Lower lobe of right lung (tissue), 2 donors: ENCODE results near the gene CFAP46. TPM values are rescaled to one million over a fixed set of nuclear protein-coding genes. Genes with fewer than 3 reads are reported as not detected.

Source experiments
- ATAC-seq, 2 donors: fragments of 200-7000 bp; cut with Tn5 transposase; one replicate each; pipeline ENCODE4 v1.9.1; 2020 to 2022; ENCODE audit warnings: mild to moderate bottlenecking in 2 of 2, moderate library complexity in 2 of 2
- DNase-seq: peaks from one replicate; pipeline ENCODE4 v3.0.0-alpha.2; 2020
- H3K27ac ChIP-seq: fragments of 200-600 bp; one replicate; pipeline ENCODE4 v1.8.0; 2022
- H3K27me3 ChIP-seq: fragments of 200-600 bp; one replicate; pipeline ENCODE4 v1.8.0; 2022; ENCODE audit warnings: low read depth
- H3K36me3 ChIP-seq: fragments of 200-600 bp; one replicate; pipeline ENCODE4 v1.8.0; 2022; ENCODE audit warnings: mild to moderate bottlenecking
- H3K4me1 ChIP-seq: fragments of 200-600 bp; one replicate; pipeline ENCODE4 v1.8.0; 2022
- H3K4me3 ChIP-seq: fragments of 200-600 bp; one replicate; pipeline ENCODE4 v1.8.0; 2022; ENCODE audit warnings: mild to moderate bottlenecking
- H3K9me3 ChIP-seq: fragments of 200-600 bp; one replicate; pipeline ENCODE4 v1.8.0; 2022
- intact Hi-C: fragments of 100-400 bp; cut with DNase I; formaldehyde crosslinking; loops from one replicate; pipeline ENCODE4 v1.11.0; 2022
- total RNA-seq: library from RNA; stranded (reverse); fragmentation: NEBNext Ultra II Directional; extraction: Animal tissue kit (Norgen Biotek cat#: 25700); gene quantifications from one replicate; pipeline ENCODE4 v1.2.1, GENCODE V29; 2021
- TF ChIP-seq, protein P1 (sequence below): fragments of 200-600 bp; IDR thresholded peaks from one replicate; pipeline ENCODE4 v1.8.0; 2022; ENCODE audit warnings: antibody characterized with exemption, mild to moderate bottlenecking
- donor health status: DM: no; HTN: yes; CAD: no; lungs with severe emphysema.

Gene CFAP46
- total RNA-seq, 1 donor from 2014 or later: 9.0 TPM

GRCh38 chr10:132928261-132928660, 14.1 kb downstream of the CFAP46 start:
- H3K27ac ChIP-seq: no peak overlapping the region
- intact Hi-C loops: no loop called here
- TF ChIP-seq, protein P1, sequence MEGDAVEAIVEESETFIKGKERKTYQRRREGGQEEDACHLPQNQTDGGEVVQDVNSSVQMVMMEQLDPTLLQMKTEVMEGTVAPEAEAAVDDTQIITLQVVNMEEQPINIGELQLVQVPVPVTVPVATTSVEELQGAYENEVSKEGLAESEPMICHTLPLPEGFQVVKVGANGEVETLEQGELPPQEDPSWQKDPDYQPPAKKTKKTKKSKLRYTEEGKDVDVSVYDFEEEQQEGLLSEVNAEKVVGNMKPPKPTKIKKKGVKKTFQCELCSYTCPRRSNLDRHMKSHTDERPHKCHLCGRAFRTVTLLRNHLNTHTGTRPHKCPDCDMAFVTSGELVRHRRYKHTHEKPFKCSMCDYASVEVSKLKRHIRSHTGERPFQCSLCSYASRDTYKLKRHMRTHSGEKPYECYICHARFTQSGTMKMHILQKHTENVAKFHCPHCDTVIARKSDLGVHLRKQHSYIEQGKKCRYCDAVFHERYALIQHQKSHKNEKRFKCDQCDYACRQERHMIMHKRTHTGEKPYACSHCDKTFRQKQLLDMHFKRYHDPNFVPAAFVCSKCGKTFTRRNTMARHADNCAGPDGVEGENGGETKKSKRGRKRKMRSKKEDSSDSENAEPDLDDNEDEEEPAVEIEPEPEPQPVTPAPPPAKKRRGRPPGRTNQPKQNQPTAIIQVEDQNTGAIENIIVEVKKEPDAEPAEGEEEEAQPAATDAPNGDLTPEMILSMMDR: no peak
- no peaks in the 10 kb centered on the region for H3K27me3 ChIP-seq
- no peaks in the 10 kb centered on the region for H3K36me3 ChIP-seq
- H3K9me3 ChIP-seq: no peaks in the 10 kb centered on the region
- no peak overlapping the region for H3K4me3 ChIP-seq
- DNase-seq (peak; percentile 34), ATAC-seq (no peak)
- H3K4me1 ChIP-seq: no peaks in the 10 kb centered on the region

DNA sequence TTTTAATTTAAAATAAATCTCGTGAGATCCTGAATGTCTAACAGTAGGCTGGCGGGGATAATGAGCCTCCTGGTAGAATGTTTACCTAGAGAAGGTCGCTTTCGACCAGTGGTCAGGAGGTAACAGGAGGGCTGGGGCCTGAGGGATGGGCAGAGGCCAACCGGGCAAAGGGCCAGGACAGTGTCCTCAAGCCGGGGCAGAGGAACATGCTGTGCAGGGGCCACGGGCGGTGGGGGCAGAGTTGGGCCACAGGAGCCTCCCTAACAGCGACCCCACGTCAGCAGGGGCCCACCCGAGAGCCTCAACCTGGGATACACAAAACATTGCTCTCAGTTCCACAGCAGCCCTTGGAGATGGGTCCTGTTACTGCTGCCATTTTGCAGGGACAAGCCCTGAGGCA, 14.5 kb downstream of the CFAP46 start:
- no peaks in the 10 kb centered on the region for H3K36me3 ChIP-seq
- H3K4me3 ChIP-seq: no peak overlapping the region
- intact Hi-C loops: no loop called here
- H3K4me1 ChIP-seq: no peaks in the 10 kb centered on the region
- H3K9me3 ChIP-seq: no peaks in the 10 kb centered on the region
- ATAC-seq (no peak), DNase-seq (peak; percentile 35)
- no peaks in the 10 kb centered on the region for H3K27me3 ChIP-seq
- TF ChIP-seq, protein P1: no peak
- no peak overlapping the region for H3K27ac ChIP-seq

- Histone ChIP-seq H3K4me3 (no peak overlapping the region), H3K27ac (no peak overlapping the region), H3K36me3 (no peaks in the 10 kb centered on the region), H3K9me3 (no peaks in the 10 kb centered on the region), H3K27me3 (no peaks in the 10 kb centered on the region), H3K4me1 (no peaks in the 10 kb centered on the region)
- intact Hi-C loops: no loop called here
- TF ChIP-seq, protein P1: no peak
- DNase-seq: peak; percentile 41
- no peak for ATAC-seq
Measured at GRCh38 chr10:132926777-132927650, 15.4 kb downstream of the CFAP46 start.

DNA sequence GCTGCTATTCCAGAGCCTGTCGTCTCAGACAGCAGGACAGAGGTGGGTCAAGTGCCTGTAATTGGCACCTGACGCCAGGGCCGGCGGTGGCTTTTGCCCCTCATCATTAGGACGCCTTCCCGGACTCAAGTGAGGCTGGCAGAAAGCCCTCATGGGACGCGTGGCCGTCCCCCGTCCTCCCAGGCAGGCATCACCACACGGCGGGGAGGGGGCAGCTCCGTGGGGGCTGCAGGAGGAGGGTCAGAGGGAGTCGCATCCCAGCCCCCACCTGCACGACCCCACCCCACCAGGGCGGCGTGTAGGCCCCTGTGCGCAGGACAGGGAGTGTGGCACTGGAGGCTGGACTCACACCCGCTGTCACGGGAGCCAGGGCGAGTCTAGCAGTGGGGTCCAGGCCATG, 16.3 kb downstream of the CFAP46 start:
- no peaks in the 10 kb centered on the region for H3K4me1 ChIP-seq
- no peaks in the 10 kb centered on the region for H3K9me3 ChIP-seq
- intact Hi-C loops: no loop called here
- H3K36me3 ChIP-seq: no peaks in the 10 kb centered on the region
- ATAC-seq: no peak
- TF ChIP-seq, protein P1: no peak
- no peak overlapping the region for H3K4me3 ChIP-seq
- H3K27me3 ChIP-seq: peaks cover 1% of the 10 kb centered on the region
- no peak overlapping the region for H3K27ac ChIP-seq
- peak; percentile 41 for DNase-seq

GRCh38 chr10:132925614-132926013, 16.8 kb downstream of the CFAP46 start:
- Histone ChIP-seq H3K27me3 (peaks cover 6% of the 10 kb centered on the region), H3K36me3 (no peaks in the 10 kb centered on the region), H3K4me1 (no peaks in the 10 kb centered on the region), H3K4me3 (no peak overlapping the region), H3K27ac (no peak overlapping the region), H3K9me3 (no peaks in the 10 kb centered on the region)
- DNase-seq: peak; percentile 30
- intact Hi-C loops: no loop called here
- TF ChIP-seq, protein P1: no peak
- no peak for ATAC-seq
